DND-41 (cell line): ENCODE results near the gene TMEM115.

ENCODE experiments used
- CTCF ChIP-seq: IDR thresholded peaks from 2 replicates; pipeline ENCODE4 v1.5.1; 2012; ENCODE audit warnings: borderline replicate concordance, low read length, moderate library complexity, mild to moderate bottlenecking; ENCODE audit not compliant: poor library complexity, severe bottlenecking; ENCODE audit errors: extremely low read depth
- EZH2 ChIP-seq: IDR thresholded peaks from 3 replicates; pipeline ENCODE4 v1.6.1; 2012; ENCODE audit warnings: borderline replicate concordance, low read depth, mild to moderate bottlenecking, moderate library complexity, low read length, inconsistent platforms; ENCODE audit not compliant: severe bottlenecking

DNA sequence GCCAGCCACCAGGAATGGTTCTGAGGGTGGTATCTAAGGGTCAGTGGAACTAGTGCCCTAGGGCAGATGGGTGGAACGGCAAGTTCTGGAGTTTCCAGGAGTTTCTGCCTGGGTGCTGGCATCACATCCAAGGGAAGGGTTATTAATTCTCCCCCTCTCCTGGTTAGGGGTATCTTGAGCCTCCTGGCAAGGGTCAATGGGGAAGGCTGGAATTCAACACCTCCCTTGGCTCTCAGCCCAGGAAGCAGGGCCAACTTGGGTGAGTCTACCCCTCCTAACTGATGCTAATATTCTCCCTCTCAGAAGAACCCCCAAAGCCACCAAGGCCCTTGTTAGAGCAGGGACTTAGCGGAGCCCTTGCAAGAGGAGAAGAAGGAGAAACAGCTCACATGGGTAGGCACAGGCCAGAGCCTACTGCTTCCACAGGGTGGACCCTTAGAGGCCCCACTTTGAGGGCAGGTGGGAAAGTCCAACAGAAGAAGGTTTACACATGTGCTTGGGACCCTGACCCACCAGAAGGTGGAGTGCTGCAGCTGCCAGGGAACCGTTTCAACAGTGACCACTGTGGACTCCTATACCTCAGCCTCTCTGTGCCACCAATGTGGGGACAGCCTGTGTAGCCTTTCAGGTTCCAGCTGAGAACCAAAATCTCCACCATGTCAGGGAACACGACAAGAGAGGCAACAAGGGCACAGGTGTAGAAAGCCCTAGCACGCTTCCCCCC, 3.3 kb downstream of the TMEM115 start:
- no peak for TF ChIP-seq CTCF
- TF ChIP-seq EZH2 = no peak
